DMS114 treated with DMSO at 0.1 percent for 48 hours (cell line): ENCODE measurements around the gene BDH1.

Experiments
- DNase-seq: peaks from one replicate; lab custom pipeline; 2025; ENCODE audit not compliant: unreplicated experiment; lab: John Stamatoyannopoulos, UW

The BDH1 gene

GRCh38 chr3:197508051-197508451 lies 47.7 kb downstream of the BDH1 start:
- no peak for DNase-seq

- DNase-seq: no peak
Measured at GRCh38 chr3:197507541-197507940, 48.2 kb downstream of the BDH1 start.

- DNase-seq: no peak
Measured at GRCh38 chr3:197507081-197507480, 48.7 kb downstream of the BDH1 start.

- no peak for DNase-seq
Measured at GRCh38 chr3:197505796-197506548, 49.8 kb downstream of the BDH1 start.

GRCh38 chr3:197504641-197505121 lies 51.1 kb downstream of the BDH1 start:
- no peak for DNase-seq

GRCh38 chr3:197504229-197504628 lies 51.5 kb downstream of the BDH1 start:
- DNase-seq: no peak

GRCh38 chr3:197503652-197504051 lies 52.1 kb downstream of the BDH1 start:
- DNase-seq: no peak

- no peak for DNase-seq
Measured at GRCh38 chr3:197501879-197502620, 53.7 kb downstream of the BDH1 start.

GRCh38 chr3:197501496-197501878 lies 54.3 kb downstream of the BDH1 start:
- DNase-seq: peak; percentile 16

- no peak for DNase-seq
Measured at GRCh38 chr3:197500812-197501211, 55.0 kb downstream of the BDH1 start.

GRCh38 chr3:197499427-197499826 lies 56.3 kb downstream of the BDH1 start:
- DNase-seq: no peak

- no peak for DNase-seq
Measured at GRCh38 chr3:197498499-197499241, 57.1 kb downstream of the BDH1 start.

GRCh38 chr3:197496746-197497125 lies 59.0 kb downstream of the BDH1 start:
- DNase-seq: no peak

- no peak for DNase-seq
Measured at GRCh38 chr3:197495999-197496745, 59.6 kb downstream of the BDH1 start.

GRCh38 chr3:197495499-197495898 lies 60.3 kb downstream of the BDH1 start:
- DNase-seq: no peak

GRCh38 chr3:197495059-197495455 lies 60.7 kb downstream of the BDH1 start:
- DNase-seq: no peak

- no peak for DNase-seq
Measured at GRCh38 chr3:197494366-197495058, 61.3 kb downstream of the BDH1 start.

- no peak for DNase-seq
Measured at GRCh38 chr3:197493049-197493448, 62.7 kb downstream of the BDH1 start.

GRCh38 chr3:197491923-197492664 lies 63.7 kb downstream of the BDH1 start:
- DNase-seq: no peak

- no peak for DNase-seq
Measured at GRCh38 chr3:197491478-197491877, 64.3 kb downstream of the BDH1 start.
